Liver (tissue), 3 donors: ENCODE results near the gene PLD6.

Experiments
- CTCF ChIP-seq: fragments of 150-350 bp; IDR thresholded peaks from 2 replicates; pipeline ENCODE4 v1.5.1; 2017; ENCODE audit warnings: improper control_type of control experiment, low read depth, low read length; ENCODE audit not compliant: missing input control
- EGR1 ChIP-seq, 2 donors: IDR thresholded peaks; 2 replicates each; pipeline ENCODE4 v1.6.1; 2016 to 2018; ENCODE audit warnings: antibody characterized with exemption in 2 of 2, low read depth in 2 of 2
- REST ChIP-seq: IDR thresholded peaks from 2 replicates; pipeline ENCODE4 v1.6.1; 2016; ENCODE audit warnings: antibody characterized with exemption, mild to moderate bottlenecking
- SP1 ChIP-seq: IDR thresholded peaks from 2 replicates; pipeline ENCODE4 v1.6.1; 2018; ENCODE audit warnings: antibody characterized with exemption, mild to moderate bottlenecking
- donor health status: healthy.
- donor health status: healthy.

GRCh38 chr17:17216776-17217175 is 10.6 kb upstream of the PLD6 start:
- TF ChIP-seq CTCF (no peak), SP1 (no peak), REST (no peak), EGR1 (IDR thresholded peaks at IDR 0.05; ENCODE audit: low read depth in 2 of 2) (no peak)
